Suppressor macrophage treated with lipopolysaccharide for 1 hour (primary cell): Measurements from ENCODE around the gene TUBG1.
"Not testable (repeated sequence)": the region's sequence is repeated elsewhere in the genome, so short reads cannot be mapped to it uniquely, and the experiment has no call there.

Experiments used
- DNase-seq, 3 donors: peaks; one replicate each; pipeline ENCODE4 v3.0.0-alpha.2; 2020 to 2022

The TUBG1 gene

DNA sequence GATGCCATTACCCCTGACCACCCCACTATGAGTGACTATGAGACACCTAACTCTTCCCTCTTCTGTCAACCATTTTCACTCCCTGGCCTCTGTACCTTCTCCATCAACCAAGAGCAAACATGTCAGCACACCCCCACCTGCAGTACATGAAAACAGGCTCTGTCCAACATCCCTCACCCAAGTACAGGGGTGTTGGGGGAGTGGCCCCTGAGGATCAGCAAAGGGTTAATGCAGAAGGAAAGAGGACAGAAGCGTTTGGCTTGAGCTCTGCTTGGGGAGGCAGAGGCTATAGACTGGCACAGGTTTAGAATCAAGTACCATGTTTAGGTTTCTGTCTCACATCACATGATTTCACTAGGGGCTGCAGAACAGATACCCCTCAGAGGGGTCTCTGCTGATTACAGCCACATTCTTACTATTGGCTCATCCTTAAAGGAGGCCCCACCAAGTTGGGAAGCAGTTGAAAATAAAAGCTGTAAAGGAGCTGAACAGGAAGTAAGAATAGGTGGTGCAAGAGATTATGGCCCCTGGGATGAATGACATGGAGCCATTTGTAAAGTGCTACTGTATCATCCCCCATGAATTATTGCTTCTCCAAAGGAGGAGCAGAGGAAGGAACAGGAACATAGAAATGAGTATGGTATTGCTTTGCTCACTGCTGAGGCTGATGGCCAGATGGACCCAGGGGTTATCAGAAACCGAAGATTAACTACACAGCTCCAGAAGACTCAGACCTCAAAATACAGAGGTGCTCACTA lies 29.5 kb upstream of the TUBG1 start:
- no peak for DNase-seq

DNA sequence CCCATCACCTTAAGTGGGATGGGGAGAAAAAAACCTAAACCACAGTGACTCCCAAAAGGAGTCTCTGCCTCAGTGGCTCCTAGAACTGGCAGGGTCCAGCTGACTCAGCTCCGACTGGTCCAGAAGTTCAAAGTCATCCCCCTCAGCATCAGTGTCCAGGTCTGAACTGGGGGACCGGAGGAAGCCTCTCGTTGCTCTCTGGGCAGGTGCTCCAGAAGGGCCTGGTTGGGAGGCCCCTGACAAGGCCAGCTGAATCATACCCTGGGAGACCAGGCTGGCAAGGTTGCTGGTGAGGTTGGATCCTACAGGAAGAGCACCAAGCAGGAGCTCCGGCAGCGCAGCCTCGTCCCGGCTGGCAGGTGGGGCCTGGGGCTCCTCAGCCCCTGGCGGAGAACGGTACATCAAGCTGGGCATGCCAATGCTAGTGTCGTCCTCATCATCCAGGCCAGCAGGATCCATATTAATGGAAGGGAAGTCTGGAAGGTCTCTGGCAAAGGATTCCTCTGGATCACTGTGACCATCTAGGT lies 27.7 kb upstream of the TUBG1 start:
- DNase-seq, result no peak

GRCh38 chr17:42584880-42585279 lies 24.6 kb upstream of the TUBG1 start:
- DNase-seq, result peak; percentile 68 to 86 (median 81)

GRCh38 chr17:42585353-42585752 lies 24.1 kb upstream of the TUBG1 start:
- peak; percentile 38 to 63 (median 44) for DNase-seq

DNA sequence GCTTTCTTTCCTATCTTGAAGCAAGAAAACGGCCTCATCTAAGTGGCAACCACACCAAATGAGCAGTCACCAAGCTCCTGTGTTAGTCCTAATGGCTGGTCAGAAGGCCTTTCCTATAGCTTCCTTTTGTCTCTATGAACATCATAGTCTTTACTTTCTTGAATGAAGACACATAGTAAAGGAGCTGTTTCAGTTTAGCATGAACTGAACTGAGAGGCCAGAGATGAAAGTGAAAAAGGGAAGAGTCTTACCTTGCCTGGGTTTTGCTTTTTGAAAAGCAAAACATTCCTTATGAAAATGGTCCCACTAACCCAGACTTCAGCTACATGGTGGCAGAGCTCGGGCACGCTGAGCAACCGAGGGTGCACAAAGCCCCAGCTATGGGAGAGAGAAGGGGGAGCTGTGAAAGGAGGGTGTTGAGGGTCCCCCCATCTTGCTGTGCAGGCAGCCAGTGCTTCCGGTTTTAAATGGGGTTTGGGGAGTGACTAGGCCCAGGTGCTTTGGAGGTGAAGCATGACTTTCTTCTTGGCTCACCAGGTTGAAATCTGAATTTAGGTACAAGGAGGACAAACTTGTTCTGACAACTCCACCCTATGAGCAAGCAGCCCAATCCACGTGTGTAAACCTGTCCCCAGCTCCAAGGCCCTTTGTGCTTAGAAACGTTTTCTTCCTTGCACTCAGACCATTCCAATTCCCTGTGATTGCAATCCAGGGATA lies 22.8 kb upstream of the TUBG1 start:
- DNase-seq, result no peak

GRCh38 chr17:42590886-42591285 lies 18.6 kb upstream of the TUBG1 start:
- no peak for DNase-seq

DNA sequence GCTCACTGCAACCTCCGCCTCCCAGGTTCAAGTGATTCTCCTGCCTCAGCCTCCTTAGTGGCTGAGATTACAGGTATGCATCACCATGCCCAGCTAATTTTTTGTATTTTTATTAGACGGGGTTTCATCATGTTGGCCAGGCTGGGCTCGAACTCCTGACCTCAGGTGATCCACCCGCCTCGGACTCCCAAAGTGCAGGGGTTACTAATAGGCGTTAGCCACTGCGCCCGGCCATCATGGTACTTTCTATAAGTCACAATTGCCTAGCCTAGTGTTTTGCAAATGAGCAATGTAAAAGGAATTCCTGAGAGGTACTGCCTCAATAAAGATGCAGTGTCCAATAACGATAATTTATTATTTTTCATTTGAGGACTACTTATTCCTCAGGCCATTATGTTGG lies 18.1 kb upstream of the TUBG1 start:
- no peak for DNase-seq

- DNase-seq, result no peak
Measured at GRCh38 chr17:42596386-42596785, 13.1 kb upstream of the TUBG1 start.

DNA sequence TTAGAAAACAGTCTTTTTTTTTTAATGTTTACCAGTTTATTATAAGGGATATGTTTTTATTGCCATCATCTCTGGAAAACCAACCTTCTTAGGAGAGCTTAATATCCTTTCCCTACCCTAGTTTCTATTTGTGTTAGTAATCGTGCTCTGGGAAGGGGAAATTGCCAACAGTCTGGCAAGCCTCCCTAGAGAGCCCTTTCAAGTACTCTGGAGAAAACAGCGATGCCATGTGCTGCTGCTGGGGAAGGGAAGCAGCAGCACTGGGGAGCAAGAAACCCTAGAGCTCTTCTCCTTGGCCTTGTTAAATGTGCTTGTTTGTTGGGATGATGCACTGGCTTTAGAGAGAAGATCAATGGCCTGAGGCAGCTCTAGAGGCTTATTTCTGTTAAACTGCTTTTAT lies 10.6 kb upstream of the TUBG1 start:
- DNase-seq, result no peak

DNA sequence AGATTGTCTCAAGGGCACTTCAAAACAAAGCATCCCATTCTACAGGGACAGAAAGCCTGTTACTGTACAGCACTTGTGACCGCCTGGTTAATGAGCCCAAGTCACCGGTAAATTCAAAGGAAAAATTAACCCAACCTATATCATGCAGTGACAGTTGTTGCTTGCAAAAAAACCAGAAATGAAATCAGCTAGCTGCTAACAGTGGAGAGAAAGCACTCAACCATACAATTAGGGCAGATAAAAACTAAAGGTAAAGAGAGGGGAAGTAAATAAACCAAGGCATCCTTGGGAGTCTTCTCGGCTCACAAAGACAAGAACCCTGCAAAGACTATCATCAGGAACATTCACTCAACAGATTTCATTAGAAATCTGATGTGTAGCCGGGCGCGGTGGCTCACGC lies 6.2 kb upstream of the TUBG1 start:
- DNase-seq, result no peak

DNA sequence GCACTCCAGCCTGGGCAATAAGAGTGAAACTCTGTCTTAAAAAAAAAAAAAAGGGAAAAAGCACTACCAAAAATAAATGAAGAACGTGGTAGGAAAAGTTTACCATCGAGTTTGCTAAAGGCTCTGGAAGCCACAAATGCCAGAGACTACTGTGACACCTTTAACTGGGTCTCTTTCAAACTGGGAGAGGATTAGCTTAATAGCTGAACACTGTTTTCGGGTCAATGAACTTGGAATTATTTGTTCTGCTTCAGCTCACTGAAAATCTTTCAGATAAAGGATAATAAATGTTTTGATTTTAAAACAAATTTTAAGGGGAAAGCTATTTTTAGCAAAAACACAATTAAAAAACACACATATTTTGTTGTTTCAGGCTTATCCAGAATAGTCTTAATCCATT lies 1.7 kb upstream of the TUBG1 start:
- no peak for DNase-seq

- peak in 2 of 3 donors; percentile 13 to 21 for DNase-seq
Measured at GRCh38 chr17:42608305-42609181, 940 bp upstream of the TUBG1 start.

GRCh38 chr17:42609814-42610801 lies 625 bp downstream of the TUBG1 start:
- DNase-seq, result peak in 1 of 3 donors; percentile 10

- DNase-seq, result no peak
Measured at GRCh38 chr17:42612013-42612412, 2.5 kb downstream of the TUBG1 start.

DNA sequence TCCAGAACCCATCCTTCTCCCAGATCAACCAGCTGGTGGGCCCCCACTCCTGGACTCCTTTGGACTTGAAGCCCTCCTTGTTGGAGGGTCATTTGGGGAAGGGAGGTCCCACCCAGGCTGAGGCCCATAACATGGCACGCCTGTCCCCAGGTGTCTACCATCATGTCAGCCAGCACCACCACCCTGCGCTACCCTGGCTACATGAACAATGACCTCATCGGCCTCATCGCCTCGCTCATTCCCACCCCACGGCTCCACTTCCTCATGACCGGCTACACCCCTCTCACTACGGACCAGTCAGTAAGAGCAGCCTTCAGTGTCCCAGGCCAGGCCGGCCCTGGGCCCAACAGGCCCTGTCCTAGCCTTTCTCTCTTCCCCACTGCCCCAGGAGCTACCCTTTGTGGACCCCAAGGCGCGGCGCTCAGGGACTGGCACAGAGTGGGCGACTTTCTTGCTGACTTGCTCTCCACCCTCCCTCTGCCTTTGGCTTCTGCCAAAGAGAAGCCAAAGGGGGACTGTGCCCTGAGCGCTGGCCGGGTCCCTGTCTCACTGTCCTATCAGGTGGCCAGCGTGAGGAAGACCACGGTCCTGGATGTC lies 4.3 kb downstream of the TUBG1 start:
- no peak for DNase-seq

DNA sequence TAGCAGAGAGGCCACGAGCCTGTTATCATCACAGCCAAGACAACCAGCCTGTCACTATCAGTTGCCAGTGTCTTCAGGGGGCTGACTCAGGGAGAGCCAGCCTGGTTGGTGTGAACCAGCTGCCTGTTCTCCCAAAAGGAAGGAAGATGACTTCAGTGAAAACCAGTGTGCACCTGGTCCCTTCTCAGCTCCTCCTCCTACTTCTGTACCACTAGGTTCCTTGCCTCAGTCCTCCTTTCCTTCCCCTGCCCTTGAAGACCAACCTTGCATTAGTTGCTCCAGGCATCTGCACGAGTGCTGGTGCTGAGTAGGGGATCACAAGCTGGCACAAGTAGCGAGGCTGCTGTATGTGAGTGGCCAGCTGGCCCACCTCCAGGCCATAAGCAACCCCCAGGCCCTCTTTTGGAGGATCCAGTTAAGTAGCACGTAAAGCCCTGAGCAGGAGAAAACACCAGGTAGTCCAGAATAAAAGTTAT lies 8.5 kb downstream of the TUBG1 start:
- DNase-seq, result no peak

DNA sequence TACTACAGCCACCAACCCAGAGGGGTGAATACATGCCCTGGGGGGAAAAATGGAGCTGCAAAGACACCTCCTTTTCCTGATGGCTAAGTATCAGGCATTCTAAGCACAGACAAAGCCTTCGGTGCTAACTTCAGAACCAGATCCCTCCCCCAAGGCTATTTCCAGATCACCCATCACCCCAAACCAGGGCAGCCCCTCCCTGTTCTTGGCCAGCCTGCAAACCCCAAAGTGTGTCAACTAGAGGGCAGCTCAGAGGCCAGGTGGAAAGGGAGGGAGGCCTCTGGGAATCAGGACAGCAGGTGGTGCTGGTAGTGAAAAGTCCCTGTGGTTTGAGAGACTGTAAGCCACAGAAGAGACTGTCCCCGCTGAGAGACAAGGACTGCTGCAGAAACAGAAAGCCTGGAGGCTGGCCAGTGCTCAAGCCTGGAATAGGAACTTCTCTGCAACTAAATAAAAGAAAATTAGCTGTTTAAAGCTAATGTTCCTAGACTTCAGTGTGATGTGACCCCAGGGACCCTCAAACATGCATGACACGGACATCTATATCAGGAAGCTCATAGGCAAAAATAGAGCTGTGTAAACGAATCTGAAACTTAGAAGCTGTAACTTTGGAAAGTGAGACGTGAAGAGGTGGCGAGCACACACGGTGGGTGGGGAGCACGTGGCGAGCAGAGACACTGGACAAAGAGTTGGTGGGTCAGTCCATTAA lies 9.1 kb downstream of the TUBG1 start:
- DNase-seq, result no peak

- DNase-seq, result not testable (repeated sequence)
Measured at GRCh38 chr17:42621987-42622386, 12.5 kb downstream of the TUBG1 start.

DNA sequence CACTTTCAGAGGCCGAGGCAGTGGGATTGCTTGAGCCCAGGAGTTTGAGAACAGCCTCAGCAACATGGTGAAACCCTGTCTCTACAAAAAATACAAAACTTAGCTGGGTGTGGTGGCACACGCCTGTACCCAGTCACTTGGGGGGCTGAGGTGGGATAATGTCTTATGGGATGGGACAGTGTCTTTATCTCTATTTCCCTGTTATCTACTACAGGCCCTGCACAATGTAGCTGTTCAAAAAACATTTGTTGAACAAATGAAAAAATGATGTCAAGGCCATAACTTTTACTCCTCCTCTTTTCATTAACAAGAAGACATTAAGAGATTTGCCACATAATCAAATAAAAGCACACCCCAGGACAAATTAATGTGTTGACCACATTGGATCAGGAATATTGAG lies 13.8 kb downstream of the TUBG1 start:
- no peak for DNase-seq

DNA sequence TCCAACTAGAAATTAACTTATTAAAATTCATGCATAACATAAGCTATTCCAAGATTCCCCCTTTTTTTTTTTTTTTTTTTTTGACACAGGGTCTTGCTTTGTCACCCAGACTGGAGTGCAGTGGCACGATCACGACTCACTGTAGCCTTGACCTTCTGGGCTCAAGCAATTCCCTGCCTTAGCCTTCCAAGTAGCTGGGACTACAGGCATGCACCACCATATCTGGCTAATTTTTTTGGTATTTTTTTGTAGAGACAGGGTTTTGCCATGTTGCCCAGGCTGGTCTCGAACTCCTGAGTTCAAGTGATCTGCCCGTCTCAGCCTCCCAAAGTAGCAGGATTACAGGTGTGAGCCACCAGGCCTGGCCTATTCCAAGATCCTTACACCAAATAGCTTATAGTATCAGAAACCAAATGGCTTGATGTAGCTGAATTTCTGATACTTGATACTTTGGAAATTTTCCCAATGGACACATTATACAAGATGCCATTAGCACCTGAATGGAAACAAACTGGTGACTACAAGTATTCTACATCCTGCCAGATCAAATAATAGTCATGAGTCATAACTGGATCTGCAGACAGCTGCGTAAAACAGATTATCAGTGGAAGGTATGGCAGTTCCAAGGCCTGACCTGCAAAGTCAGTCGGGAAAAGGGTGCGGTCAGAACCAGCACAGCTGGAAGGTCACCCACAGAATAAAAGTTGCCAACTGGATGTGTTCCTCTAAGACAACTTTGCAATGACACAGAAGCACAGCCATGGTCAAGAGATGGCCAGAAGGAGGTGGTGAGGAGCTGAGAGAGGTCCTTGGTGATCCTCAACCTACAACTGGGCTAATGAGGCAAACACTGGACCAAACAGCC lies 14.5 kb downstream of the TUBG1 start:
- no peak for DNase-seq
